Gastrocnemius medialis (tissue), 4 donors: Measurements from ENCODE around the gene RAD51B. TPM values are rescaled to one million over a fixed set of nuclear protein-coding genes. Genes with fewer than 3 reads are reported as not detected.
"Not testable (repeated sequence)": the region's sequence is repeated elsewhere in the genome, so short reads cannot be mapped to it uniquely, and the experiment has no call there.

Experiments
- ATAC-seq, 2 donors: fragments of 150-250 bp; one replicate each; pipeline ENCODE4 v1.9.1; 2016
- DNase-seq, 2 donors: peaks; one replicate each; pipeline ENCODE4 v3.0.0-alpha.2; 2019
- H3K27ac ChIP-seq, 4 donors: fragments of 200-600 bp; sonication (generic); 1 replicate in 1 of 4; 2 replicates in 3 of 4; pipeline ENCODE4 v1.5.1; 2016 to 2018; ENCODE audit warnings: mild to moderate bottlenecking in 2 of 4, moderate library complexity in 1 of 4
- H3K27me3 ChIP-seq, 3 donors: fragments of 200-600 bp; sonication (generic) in 2 of 3; 1 replicate in 1 of 3; 2 replicates in 2 of 3; pipeline versions ENCODE4 v1.5.1 to v1.6.0; 2016 to 2019; ENCODE audit warnings: mild to moderate bottlenecking in 1 of 3, moderate library complexity in 1 of 3
- H3K36me3 ChIP-seq, 2 donors: fragments of 200-600 bp; sonication (generic) in 1 of 2; one replicate each; pipeline ENCODE4 v1.5.1; 2017 to 2018
- H3K4me1 ChIP-seq, 2 donors: fragments of 200-600 bp; sonication (generic) in 1 of 2; one replicate each; pipeline ENCODE4 v1.5.1; 2016 to 2017; ENCODE audit warnings: mild to moderate bottlenecking in 2 of 2
- H3K4me3 ChIP-seq, 4 donors: fragments of 200-600 bp; sonication (generic) in 3 of 4; 1 replicate in 1 of 4; 2 replicates in 3 of 4; pipeline ENCODE4 v1.5.1; 2016 to 2019; ENCODE audit warnings: mild to moderate bottlenecking in 2 of 4
- H3K9me3 ChIP-seq, 3 donors: fragments of 200-600 bp; sonication (generic) in 2 of 3; 1 replicate in 1 of 3; 2 replicates in 2 of 3; pipeline ENCODE4 v1.5.1; 2016 to 2019
- CTCF ChIP-seq, 5 experiments: fragments of 450-650 bp in 3 of 5; fragments of 200-600 bp in 2 of 5; sonication (generic) in 2 of 5; IDR thresholded peaks in 4 of 5; conservative IDR thresholded peaks in 1 of 5; 1 replicate in 4 of 5; 2 replicates in 1 of 5; pipeline ENCODE4 v1.5.1; 2016 to 2019; ENCODE audit warnings: antibody characterized with exemption in 5 of 5, mild to moderate bottlenecking in 3 of 5, moderate library complexity in 3 of 5
- POLR2A ChIP-seq, 2 donors: fragments of 450-650 bp; IDR thresholded peaks; one replicate each; pipeline ENCODE4 v1.6.1; 2017; ENCODE audit warnings: antibody characterized with exemption in 2 of 2, mild to moderate bottlenecking in 2 of 2, moderate library complexity in 2 of 2
- in situ Hi-C, 4 donors: fragments of 200-750 bp; cut with MboI; loops; one replicate each; pipeline versions ENCODE4 v1.15.0 to v1.8.0; 2017; ENCODE audit warnings: low sequenced_read_pairs in 4 of 4
- intact Hi-C: fragments of 100-400 bp; cut with DNase I; formaldehyde crosslinking; loops from one replicate; pipeline ENCODE4 v1.15.1; 2023; ENCODE audit warnings: low total_unique reads
- total RNA-seq, 4 donors: library from RNA; depleted of rRNA; stranded (reverse); fragments of >200 nt; gene quantifications; one replicate each; pipeline versions ENCODE4 v1.1.0 to v1.2.3, GENCODE V29; 2016

RAD51B gene
- total RNA-seq, 4 donors from 2014 or later = 1.6 to 3.3 (median 2.4) TPM

- DNase-seq (no peak), ATAC-seq (no peak)
- Histone ChIP-seq H3K27me3 (no peaks in the 10 kb centered on the region), H3K9me3 (no peaks in the 10 kb centered on the region), H3K36me3 (no peaks in the 10 kb centered on the region), H3K4me3 (no peak overlapping the region), H3K4me1 (peaks cover 0 to 8% of the 10 kb centered on the region in 2 donors), H3K27ac (no peak overlapping the region)
- TF ChIP-seq CTCF (IDR thresholded peaks at IDR 0.05 in 4 of 5, conservative IDR thresholded peaks at IDR 0.05 in 1 of 5) (no peak), POLR2A (IDR thresholded peaks at IDR 0.05) (no peak)
- in situ Hi-C loops (no loop called here), intact Hi-C loops (no loop called here)
Measured at GRCh38 chr14:67986131-67986841, 166.7 kb downstream of the RAD51B start.

DNA sequence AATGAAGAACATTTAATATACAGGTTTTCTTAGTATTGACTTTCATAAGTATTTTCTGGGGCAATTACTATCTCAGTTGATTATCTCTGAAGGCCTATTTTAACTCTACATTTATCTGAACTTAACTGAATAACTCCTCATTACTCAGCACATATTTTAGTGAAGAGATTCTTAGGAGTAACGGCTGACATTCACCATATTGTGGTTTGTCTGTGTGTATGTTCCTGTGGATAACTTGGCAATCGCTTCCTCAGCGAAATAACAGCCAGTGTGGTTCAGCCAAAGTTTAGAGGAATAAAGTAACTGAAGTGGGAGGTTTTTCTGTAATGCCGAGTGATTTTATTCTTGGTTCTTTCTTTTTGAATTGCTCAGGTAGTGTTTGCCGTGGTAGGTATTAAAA is 168.0 kb downstream of the RAD51B start:
- ATAC-seq = no peak
- no peak for TF ChIP-seq CTCF (IDR thresholded peaks at IDR 0.05 in 4 of 5, conservative IDR thresholded peaks at IDR 0.05 in 1 of 5)
- TF ChIP-seq POLR2A (IDR thresholded peaks at IDR 0.05) = no peak
- Histone ChIP-seq H3K27ac (peak overlapping the region in 1 of 4 donors; percentile 14), H3K9me3 (no peaks in the 10 kb centered on the region), H3K4me1 (peaks cover 0 to 8% of the 10 kb centered on the region in 2 donors), H3K36me3 (no peaks in the 10 kb centered on the region), H3K27me3 (no peaks in the 10 kb centered on the region), H3K4me3 (no peak overlapping the region)
- intact Hi-C loops = no loop called here
- DNase-seq = no peak
- in situ Hi-C loops = no loop called here

DNA sequence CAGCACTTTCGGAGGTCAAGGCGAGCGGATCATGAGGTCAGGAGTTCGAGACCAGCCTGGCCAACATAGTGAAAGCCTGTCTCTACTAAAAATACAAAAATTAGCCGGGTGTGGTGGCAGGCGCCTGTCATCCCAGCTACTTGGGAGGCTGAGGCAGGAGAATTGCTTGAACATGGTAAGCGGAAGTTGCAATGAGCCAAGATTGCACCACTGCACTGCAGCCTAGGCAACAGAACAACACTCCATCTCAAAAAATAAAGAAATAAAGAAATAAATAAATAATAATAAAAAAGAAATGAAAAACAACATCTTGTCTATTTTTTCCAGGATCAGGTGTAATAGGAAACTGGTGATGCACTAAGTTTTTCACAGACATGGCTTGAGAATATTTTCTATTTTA is 168.6 kb downstream of the RAD51B start:
- H3K27me3 ChIP-seq, H3K9me3 ChIP-seq, H3K27ac ChIP-seq, ATAC-seq, in situ Hi-C loops, H3K4me1 ChIP-seq, DNase-seq, intact Hi-C loops, H3K36me3 ChIP-seq, H3K4me3 ChIP-seq: not testable (repeated sequence)

- Histone ChIP-seq H3K9me3 (no peaks in the 10 kb centered on the region), H3K4me3 (no peak overlapping the region), H3K36me3 (no peaks in the 10 kb centered on the region), H3K27me3 (no peaks in the 10 kb centered on the region), H3K4me1 (peaks cover 0 to 8% of the 10 kb centered on the region in 2 donors), H3K27ac (no peak overlapping the region)
- in situ Hi-C loops (no loop called here), intact Hi-C loops (no loop called here)
- DNase-seq (no peak), ATAC-seq (no peak)
- TF ChIP-seq CTCF (IDR thresholded peaks at IDR 0.05 in 4 of 5, conservative IDR thresholded peaks at IDR 0.05 in 1 of 5) (no peak), POLR2A (IDR thresholded peaks at IDR 0.05) (no peak)
Measured at GRCh38 chr14:67990576-67990975, 171.0 kb downstream of the RAD51B start.

DNA sequence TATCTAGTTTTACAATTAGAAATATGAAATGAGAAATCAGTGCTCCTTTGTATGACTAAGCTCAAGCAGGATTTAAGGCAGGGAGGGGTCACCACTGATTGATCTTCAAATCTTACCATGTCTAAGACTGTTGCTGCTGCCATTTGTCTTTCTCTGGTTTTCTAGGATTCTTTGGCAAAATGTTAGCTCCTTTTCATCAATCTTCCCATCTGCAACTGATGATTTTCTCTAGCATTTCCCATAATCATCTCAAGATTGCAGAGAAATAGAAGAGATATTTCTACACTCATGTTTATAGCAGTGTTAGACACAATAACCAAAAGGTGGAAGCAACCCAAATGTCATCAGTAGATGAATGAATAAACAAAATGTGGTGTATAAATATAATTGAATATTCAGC is 175.0 kb downstream of the RAD51B start:
- H3K36me3 ChIP-seq = no peaks in the 10 kb centered on the region
- no peak for DNase-seq
- H3K27ac ChIP-seq = no peak overlapping the region
- peaks cover under 1 to 7% of the 10 kb centered on the region in 2 donors for H3K4me1 ChIP-seq
- intact Hi-C loops (no loop called here), in situ Hi-C loops (no loop called here)
- H3K27me3 ChIP-seq = no peaks in the 10 kb centered on the region
- TF ChIP-seq CTCF (IDR thresholded peaks at IDR 0.05 in 4 of 5, conservative IDR thresholded peaks at IDR 0.05 in 1 of 5) (no peak), POLR2A (IDR thresholded peaks at IDR 0.05) (no peak)
- H3K4me3 ChIP-seq = no peak overlapping the region
- ATAC-seq = no peak
- H3K9me3 ChIP-seq = no peaks in the 10 kb centered on the region
